Measurements from ENCODE around the gene KNCN. TPM values are rescaled to one million over a fixed set of nuclear protein-coding genes. Genes with fewer than 3 reads are reported as not detected.

The KNCN gene
- not detected for total RNA-seq
- not detected for polyA plus RNA-seq

GRCh38 chr1:46551597-46552095 lies at the start of gene KNCN:
Gene KNCN, minus strand, starts transcription at chr1:46551647. Its CDS starts 432 bp downstream, at chr1:46551215.
- Mint-ChIP-seq H3K27me3 (peaks cover 4 to 15% of the 10 kb centered on the region in 2 donors), H3K27ac (peak within 1 kb of the TSS in 4 of 8 donors; percentile 66 to 97 (median 78))

GRCh38 chr1:46599059-46599970 lies 47.9 kb upstream of the KNCN start:
- Mint-ChIP-seq H3K36me3 (peaks cover 0 to 17% (median 13%) of the 10 kb centered on the region in 3 donors), H3K27ac (peak overlapping the region; percentile 6 to 97 (median 70)), H3K4me3 (peak overlapping the region in 5 of 7 donors; percentile 27 to 72 (median 61)), H3K4me1 (peaks cover 78 to 96% (median 95%) of the 10 kb centered on the region in 3 donors), H3K27me3 (no peaks in the 10 kb centered on the region), H3K9me3 (no peaks in the 10 kb centered on the region)
- H3K9me3 ChIP-seq (ENCODE audit: low read length), result no peaks in the 10 kb centered on the region
- no peak overlapping the region for H3K27ac ChIP-seq (ENCODE audit: low read depth, low read length)
- H3K27me3 ChIP-seq (ENCODE audit: insufficient read depth, low read length, poor library complexity, severe bottlenecking), result no peaks in the 10 kb centered on the region
- no peak overlapping the region for H3K4me3 ChIP-seq (ENCODE audit: low read length)
- ChIA-PET CTCF (no interaction called here), POLR2A (no interaction called here)
- DNase-seq, result no peak
- no peaks in the 10 kb centered on the region for H3K36me3 ChIP-seq (ENCODE audit: insufficient read depth, low read length)
- H3K4me1 ChIP-seq (ENCODE audit: insufficient read depth, low read length), result peaks cover 43% of the 10 kb centered on the region

More at GRCh38 chr1:46551597-46552095, at the start of gene KNCN:
- Histone ChIP-seq H3K36me3 (ENCODE audit: insufficient read depth, low read length) (no peaks in the 10 kb centered on the region), H3K4me3 (ENCODE audit: low read length) (no peak within 1 kb of the TSS), H3K9me3 (ENCODE audit: low read length) (no peaks in the 10 kb centered on the region), H3K27ac (ENCODE audit: low read depth, low read length) (no peak within 1 kb of the TSS), H3K27me3 (ENCODE audit: insufficient read depth, low read length, poor library complexity, severe bottlenecking) (no peaks in the 10 kb centered on the region), H3K4me1 (ENCODE audit: insufficient read depth, low read length) (peaks cover 13% of the 10 kb centered on the region)
- no peak for DNase-seq
- peaks cover 15 to 24% (median 19%) of the 10 kb centered on the region in 3 donors for H3K4me1 Mint-ChIP-seq
- POLR2A ChIA-PET, result no interaction called here
- CTCF ChIA-PET, result interaction anchor here (0.6 to 2.1 kb wide), 3 partner anchors 16 to 173 kb away, joined by 3 to 7 read pairs (median 3); a partner anchor contains a TSS
- no peaks in the 10 kb centered on the region for H3K9me3 Mint-ChIP-seq
- no peaks in the 10 kb centered on the region for H3K36me3 Mint-ChIP-seq
- peak within 1 kb of the TSS in 1 of 7 donors; percentile 56 for H3K4me3 Mint-ChIP-seq

GRCh38 chr1:46596846-46597245 lies 45.4 kb upstream of the KNCN start:
- Mint-ChIP-seq H3K27ac (peak overlapping the region in 7 of 8 donors; percentile 57 to 94 (median 70)), H3K27me3 (no peaks in the 10 kb centered on the region), H3K4me3 (no peak overlapping the region), H3K9me3 (no peaks in the 10 kb centered on the region), H3K36me3 (peaks cover 13 to 33% (median 26%) of the 10 kb centered on the region in 3 donors), H3K4me1 (peaks cover 70 to 78% (median 76%) of the 10 kb centered on the region in 3 donors)
- H3K9me3 ChIP-seq (ENCODE audit: low read length), result no peaks in the 10 kb centered on the region
- no peak for DNase-seq
- POLR2A ChIA-PET, result no interaction called here
- CTCF ChIA-PET, result no interaction called here
- peaks cover 8% of the 10 kb centered on the region for H3K36me3 ChIP-seq (ENCODE audit: insufficient read depth, low read length)
- peaks cover 35% of the 10 kb centered on the region for H3K4me1 ChIP-seq (ENCODE audit: insufficient read depth, low read length)
- no peaks in the 10 kb centered on the region for H3K27me3 ChIP-seq (ENCODE audit: insufficient read depth, low read length, poor library complexity, severe bottlenecking)
- no peak overlapping the region for H3K27ac ChIP-seq (ENCODE audit: low read depth, low read length)
- no peak overlapping the region for H3K4me3 ChIP-seq (ENCODE audit: low read length)

GRCh38 chr1:46596036-46596435 lies 44.6 kb upstream of the KNCN start:
- Mint-ChIP-seq H3K27me3 (no peaks in the 10 kb centered on the region), H3K4me1 (peaks cover 62 to 73% (median 70%) of the 10 kb centered on the region in 3 donors), H3K9me3 (no peaks in the 10 kb centered on the region), H3K4me3 (no peak overlapping the region), H3K36me3 (peaks cover 19 to 41% (median 29%) of the 10 kb centered on the region in 3 donors), H3K27ac (peak overlapping the region in 5 of 8 donors; percentile 52 to 89 (median 70))
- no peaks in the 10 kb centered on the region for H3K9me3 ChIP-seq (ENCODE audit: low read length)
- ChIA-PET POLR2A (interaction anchor here (1.6 kb wide), 1 partner anchor 63 kb away, joined by 3 read pairs; no protein-coding TSS in a partner anchor), CTCF (interaction anchor here (1.6 kb wide), 1 partner anchor 8 kb away, joined by 4 read pairs; the partner anchor contains the start of gene MKNK1)
- DNase-seq, result no peak
- peaks cover 8% of the 10 kb centered on the region for H3K36me3 ChIP-seq (ENCODE audit: insufficient read depth, low read length)
- H3K27ac ChIP-seq (ENCODE audit: low read depth, low read length), result no peak overlapping the region
- H3K4me3 ChIP-seq (ENCODE audit: low read length), result no peak overlapping the region
- no peaks in the 10 kb centered on the region for H3K27me3 ChIP-seq (ENCODE audit: insufficient read depth, low read length, poor library complexity, severe bottlenecking)
- H3K4me1 ChIP-seq (ENCODE audit: insufficient read depth, low read length), result peaks cover 35% of the 10 kb centered on the region

- H3K4me3 Mint-ChIP-seq, result peak overlapping the region in 5 of 7 donors; percentile 3 to 53 (median 19)
- POLR2A ChIA-PET, result interaction anchor here (1.6 kb wide), 1 partner anchor 62 kb away, joined by 3 read pairs; no protein-coding TSS in a partner anchor
- peak overlapping the region; percentile 5 to 89 (median 68) for H3K27ac Mint-ChIP-seq
Observed at GRCh38 chr1:46595127-46595526, 43.7 kb upstream of the KNCN start.

GRCh38 chr1:46594063-46594462 lies 42.6 kb upstream of the KNCN start:
- Histone ChIP-seq H3K4me3 (ENCODE audit: low read length) (no peak overlapping the region), H3K9me3 (ENCODE audit: low read length) (no peaks in the 10 kb centered on the region), H3K36me3 (ENCODE audit: insufficient read depth, low read length) (peaks cover 20% of the 10 kb centered on the region), H3K27ac (ENCODE audit: low read depth, low read length) (no peak overlapping the region), H3K4me1 (ENCODE audit: insufficient read depth, low read length) (peaks cover 23% of the 10 kb centered on the region), H3K27me3 (ENCODE audit: insufficient read depth, low read length, poor library complexity, severe bottlenecking) (no peaks in the 10 kb centered on the region)
- H3K9me3 Mint-ChIP-seq, result no peaks in the 10 kb centered on the region
- ChIA-PET POLR2A (no interaction called here), CTCF (no interaction called here)
- peaks cover 33 to 60% (median 34%) of the 10 kb centered on the region in 3 donors for H3K36me3 Mint-ChIP-seq
- no peak overlapping the region for H3K4me3 Mint-ChIP-seq
- no peaks in the 10 kb centered on the region for H3K27me3 Mint-ChIP-seq
- peaks cover 52 to 56% (median 53%) of the 10 kb centered on the region in 3 donors for H3K4me1 Mint-ChIP-seq
- DNase-seq, result no peak
- peak overlapping the region in 5 of 8 donors; percentile 24 to 84 (median 60) for H3K27ac Mint-ChIP-seq

More at GRCh38 chr1:46595127-46595526, 43.7 kb upstream of the KNCN start:
- peaks cover 24 to 49% (median 30%) of the 10 kb centered on the region in 3 donors for H3K36me3 Mint-ChIP-seq
- Histone ChIP-seq H3K27ac (ENCODE audit: low read depth, low read length) (no peak overlapping the region), H3K27me3 (ENCODE audit: insufficient read depth, low read length, poor library complexity, severe bottlenecking) (no peaks in the 10 kb centered on the region), H3K4me1 (ENCODE audit: insufficient read depth, low read length) (peaks cover 30% of the 10 kb centered on the region), H3K9me3 (ENCODE audit: low read length) (no peaks in the 10 kb centered on the region), H3K4me3 (ENCODE audit: low read length) (no peak overlapping the region), H3K36me3 (ENCODE audit: insufficient read depth, low read length) (peaks cover 14% of the 10 kb centered on the region)
- DNase-seq, result no peak
- H3K4me1 Mint-ChIP-seq, result peaks cover 61 to 67% (median 64%) of the 10 kb centered on the region in 3 donors
- CTCF ChIA-PET, result interaction anchor here (1.6 kb wide), 1 partner anchor 9 kb away, joined by 4 read pairs; the partner anchor contains the start of gene MKNK1
- H3K9me3 Mint-ChIP-seq, result no peaks in the 10 kb centered on the region
- H3K27me3 Mint-ChIP-seq, result no peaks in the 10 kb centered on the region

GRCh38 chr1:46592823-46593222 lies 41.4 kb upstream of the KNCN start:
- H3K36me3 Mint-ChIP-seq, result peaks cover 33 to 62% (median 35%) of the 10 kb centered on the region in 3 donors

More at GRCh38 chr1:46592823-46593222, 41.4 kb upstream of the KNCN start:
- Histone ChIP-seq H3K9me3 (ENCODE audit: low read length) (no peaks in the 10 kb centered on the region), H3K36me3 (ENCODE audit: insufficient read depth, low read length) (peaks cover 23% of the 10 kb centered on the region), H3K4me1 (ENCODE audit: insufficient read depth, low read length) (peaks cover 17% of the 10 kb centered on the region), H3K27me3 (ENCODE audit: insufficient read depth, low read length, poor library complexity, severe bottlenecking) (no peaks in the 10 kb centered on the region), H3K27ac (ENCODE audit: low read depth, low read length) (no peak overlapping the region), H3K4me3 (ENCODE audit: low read length) (no peak overlapping the region)
- Mint-ChIP-seq H3K4me1 (peaks cover 41 to 46% (median 43%) of the 10 kb centered on the region in 3 donors), H3K27ac (peak overlapping the region in 3 of 8 donors; percentile 52 to 76 (median 52)), H3K4me3 (no peak overlapping the region), H3K9me3 (no peaks in the 10 kb centered on the region), H3K27me3 (no peaks in the 10 kb centered on the region)
- ChIA-PET POLR2A (no interaction called here), CTCF (no interaction called here)
- DNase-seq, result no peak

All from CD8-positive, alpha-beta memory T cell (primary cell).